ENCODE results near the gene RBM39.

DNA sequence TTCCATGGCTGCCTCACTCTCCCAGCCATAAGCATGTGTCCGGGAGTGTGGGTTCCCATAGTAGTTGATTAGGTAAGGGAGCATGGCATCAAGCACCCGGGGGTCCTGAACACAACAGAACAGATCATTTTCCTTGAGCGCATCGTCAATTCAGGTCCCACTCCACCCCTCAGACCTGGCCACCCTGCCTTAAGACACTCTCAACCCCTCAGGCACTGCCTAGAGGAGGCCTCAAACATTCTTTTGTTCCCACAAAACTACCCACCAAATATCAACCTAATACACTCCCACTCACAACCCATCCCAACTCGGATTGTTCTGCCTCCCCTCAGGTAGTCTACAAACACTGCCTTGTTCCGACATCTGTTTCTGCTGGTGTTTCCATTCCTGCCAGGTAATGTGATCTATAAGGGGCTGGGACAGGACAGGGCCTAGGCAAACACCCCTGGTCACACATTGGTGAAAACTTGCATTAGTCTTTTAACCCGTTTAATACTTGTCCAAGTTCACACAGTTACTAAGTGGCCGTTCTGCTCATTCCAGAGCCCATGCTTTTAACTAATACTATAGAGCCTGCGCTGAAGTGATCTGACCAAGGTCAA, 44.3 kb downstream of the RBM39 start:
- TF ChIP-seq RNF2 (IDR thresholded peaks at IDR 0.05; ENCODE audit: borderline replicate concordance, low read depth, low read length, missing control alignments, poor library complexity, severe bottlenecking) (no peak), TCF12 (IDR thresholded peaks at IDR 0.05; ENCODE audit: low read depth, low read length) (no peak), POLR2AphosphoS5 (IDR thresholded peaks at IDR 0.05; ENCODE audit: low read depth, low read length) (no peak), BRCA1 (IDR thresholded peaks at IDR 0.05; ENCODE audit: low read depth, low read length) (no peak)
- TF ChIP-seq, protein P1, sequence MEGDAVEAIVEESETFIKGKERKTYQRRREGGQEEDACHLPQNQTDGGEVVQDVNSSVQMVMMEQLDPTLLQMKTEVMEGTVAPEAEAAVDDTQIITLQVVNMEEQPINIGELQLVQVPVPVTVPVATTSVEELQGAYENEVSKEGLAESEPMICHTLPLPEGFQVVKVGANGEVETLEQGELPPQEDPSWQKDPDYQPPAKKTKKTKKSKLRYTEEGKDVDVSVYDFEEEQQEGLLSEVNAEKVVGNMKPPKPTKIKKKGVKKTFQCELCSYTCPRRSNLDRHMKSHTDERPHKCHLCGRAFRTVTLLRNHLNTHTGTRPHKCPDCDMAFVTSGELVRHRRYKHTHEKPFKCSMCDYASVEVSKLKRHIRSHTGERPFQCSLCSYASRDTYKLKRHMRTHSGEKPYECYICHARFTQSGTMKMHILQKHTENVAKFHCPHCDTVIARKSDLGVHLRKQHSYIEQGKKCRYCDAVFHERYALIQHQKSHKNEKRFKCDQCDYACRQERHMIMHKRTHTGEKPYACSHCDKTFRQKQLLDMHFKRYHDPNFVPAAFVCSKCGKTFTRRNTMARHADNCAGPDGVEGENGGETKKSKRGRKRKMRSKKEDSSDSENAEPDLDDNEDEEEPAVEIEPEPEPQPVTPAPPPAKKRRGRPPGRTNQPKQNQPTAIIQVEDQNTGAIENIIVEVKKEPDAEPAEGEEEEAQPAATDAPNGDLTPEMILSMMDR (IDR thresholded peaks at IDR 0.05; ENCODE audit: control extremely low read depth in 1 of 3, insufficient read depth in 1 of 3, low read depth in 1 of 3, low read length in 3 of 3): no peak
- TF ChIP-seq, protein P2, sequence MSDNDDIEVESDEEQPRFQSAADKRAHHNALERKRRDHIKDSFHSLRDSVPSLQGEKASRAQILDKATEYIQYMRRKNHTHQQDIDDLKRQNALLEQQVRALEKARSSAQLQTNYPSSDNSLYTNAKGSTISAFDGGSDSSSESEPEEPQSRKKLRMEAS (IDR thresholded peaks at IDR 0.05): no peak
